HEK293T (cell line): Measurements from ENCODE around the gene PKM.

Experiments used
- CTCF ChIA-PET: fragments of 350-600 bp; formaldehyde crosslinking; extraction: SDS; loops from one replicate; lab custom pipeline; 2021; ENCODE audit warnings: antibody characterized with exemption, inconsistent platforms; lab: Yijun Ruan, JAX
- POLR2A ChIA-PET: fragments of 350-600 bp; formaldehyde crosslinking; extraction: SDS; loops from one replicate; lab custom pipeline; 2020; ENCODE audit warnings: antibody characterized with exemption, inconsistent platforms; lab: Yijun Ruan, JAX
- DNase-seq: peaks from one replicate; pipeline ENCODE4 v3.0.0; 2012; ENCODE audit warnings: mixed read lengths; ENCODE audit errors: extremely low spot score
- ARNT ChIP-seq: fragments of 450-650 bp; IDR thresholded peaks from 2 replicates; pipeline ENCODE4 v1.6.1; 2017; ENCODE audit warnings: mild to moderate bottlenecking
- BHLHE40 ChIP-seq: fragments of 450-650 bp; IDR thresholded peaks from 2 replicates; pipeline ENCODE4 v1.6.1; 2016; ENCODE audit warnings: mild to moderate bottlenecking, moderate library complexity, borderline replicate concordance
- CTBP1 ChIP-seq: fragments of 450-650 bp; IDR thresholded peaks from 2 replicates; pipeline ENCODE4 v1.6.1; 2016; ENCODE audit warnings: borderline replicate concordance
- ELF4 ChIP-seq: fragments of 450-650 bp; IDR thresholded peaks from 2 replicates; pipeline ENCODE4 v1.6.1; 2017; ENCODE audit warnings: antibody characterized with exemption
- FOXA1 ChIP-seq: fragments of 450-650 bp; IDR thresholded peaks from 2 replicates; pipeline ENCODE4 v1.6.1; 2016; ENCODE audit warnings: mild to moderate bottlenecking
- FOXK2 ChIP-seq: fragments of 450-650 bp; IDR thresholded peaks from 2 replicates; pipeline ENCODE4 v1.6.1; 2016; ENCODE audit warnings: mild to moderate bottlenecking
- FOXM1 ChIP-seq: fragments of 450-650 bp; IDR thresholded peaks from 2 replicates; pipeline ENCODE4 v1.6.1; 2017; ENCODE audit warnings: mild to moderate bottlenecking, borderline replicate concordance
- HDGF ChIP-seq: fragments of 450-650 bp; IDR thresholded peaks from 2 replicates; pipeline ENCODE4 v1.6.1; 2017; ENCODE audit warnings: antibody characterized with exemption, borderline replicate concordance
- L3MBTL2 ChIP-seq: fragments of 450-650 bp; conservative IDR thresholded peaks from 2 replicates; pipeline ENCODE4 v1.6.1; 2016; ENCODE audit warnings: mild to moderate bottlenecking
- LEF1 ChIP-seq: fragments of 450-650 bp; IDR thresholded peaks from 2 replicates; pipeline ENCODE4 v1.6.1; 2017; ENCODE audit warnings: mild to moderate bottlenecking, borderline replicate concordance
- NFRKB ChIP-seq: fragments of 450-650 bp; IDR thresholded peaks from 2 replicates; pipeline ENCODE4 v1.6.1; 2016; ENCODE audit warnings: mild to moderate bottlenecking, moderate library complexity
- PKNOX1 ChIP-seq: fragments of 450-650 bp; IDR thresholded peaks from 2 replicates; pipeline ENCODE4 v1.6.1; 2016
- SP1 ChIP-seq: fragments of 450-650 bp; IDR thresholded peaks from 2 replicates; pipeline ENCODE4 v1.6.1; 2017
- SUZ12 ChIP-seq: fragments of 450-650 bp; IDR thresholded peaks from 2 replicates; pipeline ENCODE4 v1.6.1; 2016; ENCODE audit warnings: mild to moderate bottlenecking
- TARDBP ChIP-seq: fragments of 450-650 bp; IDR thresholded peaks from 2 replicates; pipeline ENCODE4 v1.6.1; 2016
- ZNF384 ChIP-seq: fragments of 450-650 bp; IDR thresholded peaks from 2 replicates; pipeline ENCODE4 v1.6.1; 2016

The PKM gene

GRCh38 chr15:72198356-72199204 is 32.4 kb downstream of the PKM start:
- no peak for DNase-seq
- CTCF ChIA-PET: interaction anchor here (0.6 to 1.5 kb wide), 6 partner anchors 12 to 446 kb away, joined by 3 to 4 read pairs (median 3); no protein-coding TSS in a partner anchor
- POLR2A ChIA-PET: interaction anchor here (4.8 kb wide), 1 partner anchor 32 kb away, joined by 30 read pairs; the partner anchor contains the start of gene PKM
- TF ChIP-seq CTBP1: no peak
- TF ChIP-seq PKNOX1: no peak
- no peak for TF ChIP-seq SUZ12
- TF ChIP-seq L3MBTL2: no peak
- no peak for TF ChIP-seq HDGF
- TF ChIP-seq SP1: no peak
- TF ChIP-seq TARDBP: no peak

DNA sequence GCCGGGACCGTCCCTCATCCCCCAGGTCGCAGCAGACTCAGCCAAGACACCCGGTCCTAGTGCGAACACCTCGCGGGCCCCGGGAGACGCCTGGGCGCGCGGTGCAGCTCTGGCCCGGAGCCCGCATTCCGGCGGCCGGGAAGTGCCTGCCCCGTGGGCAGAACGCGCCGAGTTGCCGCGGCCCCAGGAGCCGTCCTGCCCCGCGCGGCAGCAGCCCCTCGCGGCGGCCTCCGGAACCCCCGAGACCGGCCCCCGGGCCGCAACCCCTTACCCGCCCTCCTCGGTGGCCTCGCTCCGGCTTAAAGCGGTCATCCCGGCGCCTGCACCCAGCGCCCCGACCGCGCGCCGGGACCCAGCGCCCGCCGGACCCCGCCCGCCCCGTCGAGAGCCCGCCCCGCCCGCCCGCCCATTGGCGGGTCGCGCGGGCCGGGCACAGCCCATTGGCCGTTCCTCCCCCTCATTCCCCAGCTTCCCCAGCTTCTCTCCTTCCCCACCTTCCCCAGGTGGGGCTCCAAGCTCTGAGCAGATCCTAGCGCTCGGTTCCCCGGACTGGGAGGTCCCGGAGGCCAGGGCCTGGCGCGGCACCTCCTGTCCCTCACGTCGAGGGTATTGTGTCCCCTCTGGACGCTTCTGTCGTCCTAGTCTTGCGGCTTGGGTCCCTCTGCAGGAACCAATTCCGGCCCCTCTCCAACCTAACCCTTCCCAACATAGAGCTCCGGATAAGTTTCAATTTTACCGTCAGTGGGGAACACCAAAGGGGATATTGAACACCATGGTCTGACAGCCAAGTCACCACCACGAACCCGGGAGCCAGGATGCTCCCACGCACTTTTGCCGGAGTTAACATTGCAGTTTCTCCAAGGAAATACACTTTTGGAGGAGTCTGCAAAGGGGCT is 33.3 kb downstream of the PKM start, which contains the start of gene GRAMD2A:
GRAMD2A (minus strand) TSS at position 328 of the 896 bp plus-strand sequence.
- TF ChIP-seq TARDBP: no peak
- no peak for TF ChIP-seq CTBP1
- TF ChIP-seq FOXM1: no peak
- TF ChIP-seq L3MBTL2: no peak
- TF ChIP-seq ZNF384: no peak
- no peak for TF ChIP-seq NFRKB
- TF ChIP-seq FOXK2: no peak
- TF ChIP-seq ELF4: no peak
- TF ChIP-seq ARNT: no peak
- no peak for TF ChIP-seq HDGF
- no peak for TF ChIP-seq LEF1
- TF ChIP-seq SUZ12: no peak
- TF ChIP-seq BHLHE40: no peak
- TF ChIP-seq PKNOX1: no peak
- no peak for TF ChIP-seq FOXA1
- no peak for TF ChIP-seq SP1
- ChIA-PET CTCF (interaction anchor here (0.7 to 1.5 kb wide), 4 partner anchors 12 to 116 kb away, joined by 3 to 4 read pairs (median 4); no protein-coding TSS in a partner anchor), POLR2A (interaction anchor here (4.8 kb wide), 1 partner anchor 33 kb away, joined by 30 read pairs; the partner anchor contains the start of gene PKM)
- DNase-seq: no peak

DNA sequence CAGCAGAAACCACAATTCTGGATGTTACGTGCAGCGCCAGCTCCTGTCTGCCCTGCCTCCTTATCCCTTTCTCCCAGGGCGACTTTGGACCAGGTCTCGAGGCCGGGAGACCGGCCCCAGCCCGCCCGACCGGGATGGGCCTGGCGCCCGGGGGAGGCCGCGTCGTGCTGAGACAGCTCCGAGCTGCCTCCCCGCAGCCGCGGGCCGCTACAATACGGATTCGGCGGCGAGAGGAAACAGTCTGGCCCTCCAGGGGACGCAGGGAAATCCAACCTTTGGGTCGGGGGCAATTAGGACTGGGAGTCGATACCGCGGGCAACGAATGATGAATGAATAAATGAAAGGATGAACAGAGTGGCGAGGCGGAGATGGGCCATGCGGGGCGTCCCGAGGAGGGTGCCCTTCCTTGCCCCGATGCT is 33.9 kb downstream of the PKM start:
- DNase-seq: no peak
- CTCF ChIA-PET: no interaction called here
- POLR2A ChIA-PET: no interaction called here
- TF ChIP-seq NFRKB (no peak), FOXA1 (no peak), ARNT (no peak), SUZ12 (no peak), L3MBTL2 (no peak), LEF1 (no peak), TARDBP (no peak), PKNOX1 (no peak), HDGF (no peak), FOXK2 (no peak), SP1 (no peak), CTBP1 (no peak), ZNF384 (no peak), ELF4 (no peak)

- no peak for DNase-seq
- no peak for TF ChIP-seq ARNT
- no peak for TF ChIP-seq ZNF384
- no peak for TF ChIP-seq CTBP1
- no peak for TF ChIP-seq FOXM1
- TF ChIP-seq L3MBTL2: no peak
- no peak for TF ChIP-seq BHLHE40
- no peak for TF ChIP-seq NFRKB
- no peak for TF ChIP-seq HDGF
- CTCF ChIA-PET: no interaction called here
- POLR2A ChIA-PET: interaction anchor here (1.4 kb wide), 1 partner anchor 35 kb away, joined by 4 read pairs; no protein-coding TSS in a partner anchor
These were observed 34.5 kb downstream of the PKM start for GRCh38 chr15:72196409-72197040.

GRCh38 chr15:72195101-72195511 is 35.9 kb downstream of the PKM start:
- ChIA-PET POLR2A (interaction anchor here (1.4 to 1.5 kb wide), 2 partner anchors 35 to 37 kb away, joined by 4 to 9 read pairs; partner anchors contain the start of gene PKM), CTCF (no interaction called here)
- no peak for DNase-seq
- TF ChIP-seq FOXM1 (no peak), LEF1 (no peak), SP1 (no peak), NFRKB (no peak), L3MBTL2 (no peak), CTBP1 (no peak), ELF4 (no peak), FOXA1 (no peak), HDGF (no peak), TARDBP (no peak)
